HG02852 (cell line): ENCODE measurements around the gene OCEL1.

Experiments used
- ATAC-seq: cut with Tn5 transposase; IDR thresholded peaks from one replicate; pipeline ENCODE4 v1.9.1; 2021; ENCODE audit warnings: mild to moderate bottlenecking, moderate library complexity; ENCODE audit not compliant: unreplicated experiment

OCEL1 gene

DNA sequence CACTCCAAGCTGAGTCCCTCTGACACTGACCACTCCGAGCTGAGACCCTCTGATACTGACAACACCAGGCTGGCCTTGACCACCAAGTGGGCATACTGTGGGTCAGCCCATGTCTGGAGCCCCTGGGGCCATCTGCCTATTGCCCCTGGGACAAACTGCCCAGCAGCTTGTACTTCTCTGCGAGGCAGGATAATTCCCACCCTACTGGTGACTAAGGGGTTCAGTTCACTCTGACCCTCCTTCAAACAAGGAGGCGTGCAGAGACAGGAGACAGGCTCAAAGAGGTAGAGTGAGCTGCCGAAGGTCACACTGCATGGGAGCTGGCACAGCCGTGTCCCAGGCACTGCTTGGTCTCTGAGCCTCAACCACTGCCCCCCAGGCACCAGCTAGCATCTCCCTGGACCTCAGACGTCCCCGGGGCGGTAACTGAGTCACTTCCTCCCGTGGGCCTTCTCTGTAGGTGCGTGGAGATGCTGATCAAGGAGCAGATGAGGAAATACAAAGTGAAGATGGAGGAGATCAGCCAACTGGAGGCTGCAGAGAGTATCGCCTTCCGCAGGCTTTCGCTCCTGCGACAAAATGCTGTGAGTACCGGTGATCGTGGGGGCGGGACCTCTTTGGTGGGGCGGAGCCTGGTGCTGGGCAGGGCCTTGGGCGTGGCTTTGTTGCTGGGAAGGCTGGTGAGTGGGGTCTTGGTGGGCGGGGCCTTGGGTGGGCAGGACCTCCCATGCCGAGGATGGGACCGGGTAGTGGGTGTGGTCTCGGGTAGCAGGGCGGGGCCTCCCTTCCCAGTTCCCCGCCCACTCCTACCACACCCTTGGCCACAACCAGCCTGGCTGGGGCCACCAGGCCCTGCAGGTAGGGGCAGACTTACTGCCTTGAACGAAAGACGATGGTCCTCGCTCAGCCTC lies 16.6 kb upstream of the OCEL1 start:
- ATAC-seq = no peak

DNA sequence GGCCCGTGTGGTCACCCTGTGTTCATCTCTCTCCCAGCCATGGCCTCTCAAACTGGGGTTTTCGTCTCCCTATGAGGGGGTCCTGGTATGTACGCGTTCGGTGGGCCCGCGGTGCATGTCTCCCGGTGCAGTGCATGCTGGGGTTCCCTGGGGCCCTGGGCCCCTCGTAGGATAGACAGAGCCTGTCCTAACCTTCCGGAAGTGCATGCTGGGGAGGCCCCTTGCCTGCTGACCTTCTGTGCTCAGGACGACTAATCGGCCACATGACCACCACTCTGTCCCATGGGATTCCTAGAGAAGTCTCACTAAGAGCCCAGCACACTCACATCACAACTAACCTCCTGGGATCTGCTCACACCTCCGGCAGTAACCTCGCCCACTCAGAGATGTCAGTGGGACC lies 15.7 kb upstream of the OCEL1 start:
- ATAC-seq = no peak

DNA sequence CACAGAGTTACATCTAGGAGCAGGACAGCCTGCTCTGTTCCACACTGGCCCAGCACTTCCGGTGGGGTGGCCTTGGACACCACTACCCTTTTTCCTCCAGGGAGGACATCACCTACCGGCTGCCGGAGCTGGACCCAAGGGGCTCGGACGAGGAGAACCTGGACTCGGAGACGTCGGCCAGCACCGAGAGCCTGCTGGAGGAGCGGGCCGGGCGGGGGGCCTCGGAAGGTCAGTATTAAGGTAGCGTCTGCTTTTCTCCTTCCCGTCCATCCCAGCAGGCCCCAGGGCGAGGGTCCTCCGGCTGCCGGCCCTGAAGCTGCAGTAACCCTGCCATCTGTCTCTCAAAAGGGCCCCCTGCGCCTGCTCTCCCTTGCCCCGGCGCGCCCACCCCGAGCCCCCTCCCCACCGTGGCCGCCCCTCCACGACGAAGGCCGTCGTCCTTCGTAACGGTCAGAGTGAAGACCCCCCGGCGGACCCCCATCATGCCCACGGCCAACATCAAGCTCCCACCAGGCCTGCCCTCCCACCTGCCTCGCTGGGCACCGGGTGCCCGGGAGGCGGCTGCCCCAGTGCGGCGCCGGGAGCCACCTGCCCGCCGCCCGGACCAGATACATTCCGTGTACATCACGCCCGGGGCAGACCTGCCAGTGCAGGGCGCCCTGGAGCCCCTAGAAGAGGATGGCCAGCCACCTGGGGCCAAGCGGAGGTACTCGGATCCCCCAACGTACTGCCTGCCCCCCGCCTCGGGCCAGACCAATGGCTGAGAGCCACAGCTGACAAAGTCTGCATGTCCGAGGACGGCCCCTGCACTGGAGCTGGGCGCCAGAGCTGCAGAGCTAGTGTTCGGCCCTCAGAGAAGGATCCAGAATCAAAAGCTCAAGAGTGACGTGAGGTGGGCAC lies 14.2 kb upstream of the OCEL1 start:
- no peak for ATAC-seq

DNA sequence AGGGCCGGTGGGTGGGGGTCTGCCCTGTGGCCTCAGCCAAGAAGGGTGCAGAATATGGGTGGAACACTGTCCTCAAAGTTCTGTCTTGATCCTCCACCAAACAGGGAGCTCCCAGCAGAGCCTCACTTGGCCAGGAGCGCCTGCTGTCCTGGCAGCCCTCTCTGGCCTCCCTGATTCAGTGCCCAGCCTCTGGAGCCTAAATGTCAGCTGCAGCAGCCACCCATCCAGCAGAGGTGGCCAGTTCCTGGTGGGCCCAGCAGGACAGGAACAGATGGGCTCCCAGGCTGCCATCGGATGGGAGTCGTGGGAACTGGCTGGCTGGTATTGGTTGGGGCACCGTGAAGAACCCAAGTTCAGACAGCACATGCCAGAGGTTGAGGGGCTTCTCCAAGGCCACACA lies 12.7 kb upstream of the OCEL1 start:
- no peak for ATAC-seq

DNA sequence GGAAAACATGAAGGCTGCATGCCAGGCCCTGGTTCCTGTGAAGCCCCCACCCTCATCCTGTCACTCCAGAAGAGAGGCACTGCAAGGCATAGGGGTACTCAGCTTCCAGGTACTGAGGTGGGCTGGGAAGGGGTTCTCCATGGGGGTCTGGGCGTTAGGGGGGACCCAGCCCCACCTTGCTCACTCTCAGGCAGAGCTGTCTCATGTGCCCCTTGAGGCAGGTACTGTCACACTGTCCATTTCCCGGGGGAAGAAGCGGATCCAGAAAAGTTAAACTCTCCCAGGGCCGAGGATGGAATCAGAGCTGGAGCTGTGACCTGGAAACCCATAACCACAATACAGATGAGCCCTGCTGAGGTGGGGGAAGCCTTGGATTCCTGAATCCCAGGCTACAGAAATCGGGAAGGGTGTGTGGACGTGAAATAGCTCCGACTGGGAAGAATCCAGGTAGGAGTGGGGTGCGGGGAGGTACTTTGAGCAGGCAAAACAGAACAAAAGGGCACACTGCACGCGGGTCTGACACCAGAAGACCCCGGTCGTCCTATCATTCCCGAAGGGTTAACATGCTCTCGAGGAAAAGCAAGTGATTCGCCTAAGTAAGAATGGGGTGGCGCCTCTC lies 11.4 kb upstream of the OCEL1 start:
- ATAC-seq = no peak

DNA sequence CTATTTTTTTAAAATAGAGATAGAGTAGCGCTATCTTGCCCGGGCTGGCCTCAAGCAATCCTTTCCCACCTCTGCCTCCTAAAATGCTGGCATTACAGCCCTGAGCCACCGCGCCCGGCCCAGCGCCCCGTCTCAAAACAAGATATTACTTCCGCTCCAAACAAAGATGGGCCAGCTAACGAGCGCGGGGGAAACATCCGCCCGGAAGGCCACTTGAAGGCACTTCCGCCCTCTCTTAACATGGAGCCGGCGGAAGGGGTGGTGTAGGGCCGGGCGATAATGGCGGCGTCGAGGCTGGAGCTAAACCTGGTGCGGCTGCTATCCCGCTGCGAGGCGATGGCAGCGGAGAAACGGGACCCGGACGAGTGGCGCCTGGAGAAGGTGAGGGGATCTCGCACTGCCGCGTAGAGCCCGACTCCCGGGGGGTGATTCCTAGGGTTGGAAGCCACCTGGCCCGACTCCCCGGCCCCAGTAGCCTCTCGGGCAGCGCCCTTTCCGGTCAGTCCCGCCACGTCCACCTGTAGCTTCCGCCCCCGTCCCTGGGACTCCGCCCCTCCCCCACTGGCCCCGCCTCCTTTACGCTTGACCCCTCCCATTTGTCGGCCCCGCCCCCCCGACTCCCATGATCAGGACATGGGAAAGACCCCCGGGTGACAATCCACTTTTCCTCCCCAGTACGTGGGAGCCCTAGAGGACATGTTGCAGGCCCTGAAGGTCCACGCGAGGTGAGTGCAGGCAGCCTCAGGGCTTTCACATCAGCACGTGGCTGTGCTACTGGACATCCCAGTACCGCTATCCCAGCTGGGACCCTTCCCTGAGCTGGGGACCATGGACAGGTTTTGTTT lies 10.7 kb upstream of the OCEL1 start, which contains the start of gene USE1:
TSS of gene USE1 (plus strand) at position 231 of the 845 bp plus-strand sequence. CDS start at position 280, 49 bp downstream.
- ATAC-seq = peak; percentile 89

DNA sequence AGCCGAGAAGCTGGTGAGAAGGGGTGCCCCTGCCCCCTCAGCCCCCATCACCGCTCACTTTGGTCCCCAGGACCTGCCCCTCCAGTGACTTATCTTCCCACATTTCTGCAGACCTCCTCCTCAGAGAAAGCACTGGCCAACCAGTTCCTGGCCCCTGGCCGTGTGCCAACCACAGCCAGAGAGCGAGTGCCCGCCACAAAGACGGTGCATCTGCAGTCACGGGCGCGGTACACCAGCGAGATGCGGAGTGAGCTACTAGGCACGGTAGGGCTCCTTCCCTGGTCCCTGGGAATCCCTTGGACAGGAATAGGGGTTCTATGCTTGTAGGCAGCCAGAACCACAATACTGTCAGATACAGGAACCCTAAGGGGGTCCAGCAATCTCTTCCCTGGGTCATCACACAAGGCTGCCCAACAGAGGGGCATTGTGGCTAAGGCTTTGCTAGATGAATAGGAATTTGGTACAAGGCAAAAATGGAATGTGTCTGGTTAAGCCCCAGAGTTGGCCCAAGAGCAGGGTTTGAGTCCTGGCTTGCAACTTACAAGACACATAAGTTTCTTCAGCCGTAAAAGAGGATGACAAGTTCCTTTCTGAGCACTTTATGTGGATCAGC lies 9.9 kb upstream of the OCEL1 start:
- no peak for ATAC-seq

DNA sequence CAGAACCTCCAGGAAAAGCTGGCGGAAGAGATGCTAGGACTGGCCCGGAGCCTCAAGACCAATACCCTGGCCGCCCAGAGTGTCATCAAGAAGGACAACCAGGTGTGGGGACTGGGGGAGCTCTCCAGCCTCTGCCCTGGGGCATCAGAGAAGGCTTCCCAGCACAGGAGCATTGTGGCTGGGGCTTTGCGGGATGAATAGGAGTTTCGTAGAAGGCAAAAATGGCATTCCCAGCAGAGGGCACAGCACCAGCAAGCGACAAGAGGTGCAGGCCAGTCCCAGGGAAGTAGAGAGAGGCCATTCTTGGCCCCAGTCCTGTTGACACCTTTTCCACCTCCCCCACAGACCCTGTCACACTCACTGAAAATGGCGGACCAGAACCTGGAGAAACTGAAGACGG lies 6.7 kb upstream of the OCEL1 start:
- no peak for ATAC-seq

DNA sequence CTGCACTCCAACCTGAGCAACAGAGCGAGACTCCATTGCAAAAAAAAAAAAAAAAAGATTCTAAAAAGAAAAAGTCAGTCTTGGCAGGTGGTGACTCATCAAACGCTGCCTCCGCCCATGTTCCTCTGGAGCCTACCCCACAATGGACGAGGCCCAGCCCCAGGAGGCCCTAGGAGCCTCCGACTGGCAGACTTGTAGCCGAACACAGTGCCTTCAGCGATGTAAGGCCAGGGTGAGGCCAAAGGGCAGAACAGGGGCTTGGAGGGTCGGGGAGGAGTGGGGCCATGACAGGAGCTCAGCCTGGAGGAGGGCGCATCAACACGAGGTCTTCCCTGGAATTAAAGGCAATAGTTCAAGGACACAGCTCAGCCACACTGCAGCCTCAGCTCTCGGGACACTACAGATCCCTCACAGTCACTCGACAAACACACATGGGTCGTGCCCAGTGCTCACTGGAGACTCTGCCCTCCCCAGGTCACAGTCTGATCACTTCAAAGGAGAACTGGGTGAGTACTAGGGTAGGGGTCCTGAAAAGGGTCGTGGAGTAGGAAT lies 5.7 kb upstream of the OCEL1 start:
- no peak for ATAC-seq

DNA sequence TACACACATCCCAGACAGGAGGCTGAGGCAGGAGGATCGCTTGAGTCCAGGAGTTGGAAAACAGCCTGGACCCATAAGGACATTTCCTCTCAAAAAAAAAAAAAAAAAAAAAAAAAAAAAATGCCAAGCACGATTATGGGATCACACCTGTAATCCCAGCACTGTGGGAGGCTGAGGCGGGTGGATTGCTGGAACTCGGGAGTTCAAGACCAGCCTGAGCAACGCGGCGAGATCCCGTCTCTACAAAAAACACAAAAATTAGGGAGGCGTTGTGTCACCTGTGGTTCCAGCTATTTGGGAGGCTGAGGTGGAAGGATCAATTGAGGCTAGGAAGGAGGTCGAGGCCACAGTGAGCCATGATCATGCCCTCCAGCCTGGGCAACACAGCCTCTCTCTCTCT lies 973 bp upstream of the OCEL1 start:
- no peak for ATAC-seq

DNA sequence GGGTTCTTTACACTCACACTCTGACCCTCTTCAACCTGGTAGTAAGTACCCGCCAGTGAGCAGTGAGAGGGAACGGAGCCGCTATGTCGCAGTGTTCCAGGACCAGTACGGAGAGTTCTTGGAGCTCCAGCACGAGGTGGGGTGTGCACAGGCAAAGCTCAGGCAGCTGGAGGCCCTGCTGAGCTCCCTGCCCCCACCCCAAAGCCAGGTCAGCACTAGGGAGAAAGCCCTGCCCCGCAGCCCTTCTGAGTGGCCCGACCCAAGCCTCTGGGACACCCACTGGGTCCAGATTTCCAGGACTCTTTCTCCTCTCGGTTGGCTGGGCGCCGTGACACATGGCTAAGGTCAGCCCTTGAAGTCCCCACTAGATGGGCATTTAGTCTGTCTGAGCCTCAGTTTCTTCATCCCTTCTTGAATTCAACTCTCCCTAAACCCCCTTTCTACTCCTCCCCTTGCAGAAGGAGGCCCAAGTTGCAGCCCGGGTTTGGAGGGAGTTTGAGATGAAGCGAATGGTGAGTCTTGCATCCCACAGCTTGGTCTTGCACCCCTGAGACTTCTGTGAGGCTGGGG lies 1.9 kb downstream of the OCEL1 start:
- ATAC-seq = no peak

DNA sequence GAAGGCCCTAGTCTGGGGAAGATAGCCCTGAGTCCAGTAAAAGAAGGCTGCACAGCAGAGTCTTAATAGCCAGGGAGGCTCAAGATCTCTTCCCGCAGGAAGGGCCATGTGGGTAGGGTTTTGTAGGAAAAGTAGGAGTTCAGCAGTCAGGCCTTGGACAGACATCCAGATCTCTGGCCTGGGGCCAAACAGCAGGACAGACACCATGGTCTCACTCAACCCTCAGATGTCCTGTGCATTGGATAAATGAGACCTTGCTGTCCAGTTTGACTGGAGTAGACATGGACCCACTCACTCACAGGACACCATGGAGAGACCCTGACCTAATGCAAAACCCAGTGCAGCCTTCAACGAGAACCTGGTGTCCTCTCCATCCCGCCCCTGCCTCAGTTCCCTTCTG lies 3.9 kb downstream of the OCEL1 start:
- ATAC-seq = no peak

DNA sequence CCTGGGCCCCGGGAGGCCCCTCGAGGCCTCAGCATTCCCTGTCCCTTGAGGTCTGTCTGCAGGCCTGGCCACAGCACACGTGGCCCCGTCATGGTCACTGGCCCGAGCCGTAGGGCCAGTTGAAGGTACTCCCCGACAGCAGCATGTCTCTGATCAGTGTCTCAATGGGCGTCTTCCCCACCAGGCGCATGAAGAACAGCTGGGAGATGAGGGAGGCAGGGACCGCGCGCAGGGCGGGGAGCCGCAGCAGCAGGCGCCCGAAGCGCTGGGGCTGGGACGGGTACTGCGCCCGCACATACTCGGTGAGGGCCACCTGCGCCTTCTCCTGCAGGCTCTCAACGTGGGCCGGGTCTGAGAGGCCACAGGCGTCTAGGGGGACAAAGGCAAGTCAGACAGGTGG lies 6.2 kb downstream of the OCEL1 start:
- ATAC-seq = no peak

DNA sequence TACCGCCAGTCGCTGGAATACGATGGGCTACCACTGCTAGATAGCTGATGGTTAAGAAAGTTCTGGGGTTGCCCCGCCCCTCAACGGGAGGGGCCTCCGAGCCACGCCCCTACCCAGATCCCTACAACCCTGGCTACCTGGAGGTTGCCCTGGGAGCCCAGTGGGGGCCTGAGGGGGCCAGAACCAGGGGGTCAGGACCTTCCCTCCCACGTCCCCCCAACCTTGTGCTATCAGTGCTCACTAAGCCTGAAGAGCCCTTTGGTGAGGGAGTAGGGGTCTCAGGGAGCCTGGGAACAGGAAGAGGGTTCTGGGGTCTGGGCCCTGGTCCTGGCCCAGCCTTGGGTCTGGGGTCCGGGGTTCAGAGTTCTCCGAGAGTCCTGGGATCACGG lies 8.9 kb downstream of the OCEL1 start:
- peak; percentile 50 for ATAC-seq

DNA sequence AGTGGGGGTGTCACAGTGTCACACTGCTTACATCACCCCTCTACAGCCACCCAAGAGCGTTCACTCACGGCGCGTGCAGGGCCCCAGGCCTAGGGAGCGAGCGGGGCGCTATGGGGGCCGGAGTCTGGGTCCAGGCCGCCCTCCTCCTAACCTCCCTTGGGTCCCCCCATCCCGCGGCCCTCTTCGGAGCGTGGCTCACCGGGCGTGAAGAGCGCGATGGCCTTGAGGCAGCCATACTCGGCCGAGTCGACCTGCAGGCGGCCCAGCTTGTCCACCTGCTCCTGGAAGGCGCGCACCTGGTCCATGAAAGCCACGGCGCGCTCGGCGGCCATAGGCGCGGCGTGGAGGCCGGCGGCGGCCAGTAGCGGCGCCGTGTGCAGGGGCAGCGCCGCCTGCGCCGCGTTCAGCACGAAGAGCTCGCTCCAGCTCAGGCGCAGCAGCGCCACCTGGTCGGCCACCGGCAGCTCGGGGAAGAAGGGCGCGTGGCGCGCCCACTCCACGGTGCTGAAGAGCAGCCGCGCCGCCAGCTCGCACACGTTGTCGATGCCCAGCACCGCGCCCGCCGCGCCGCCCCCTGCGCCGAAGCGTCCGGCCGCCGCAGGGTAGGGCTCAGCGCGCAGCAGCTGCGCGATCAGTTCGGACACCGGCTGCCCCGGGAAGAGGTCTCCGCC lies 9.4 kb downstream of the OCEL1 start:
- peak; percentile 70 for ATAC-seq

DNA sequence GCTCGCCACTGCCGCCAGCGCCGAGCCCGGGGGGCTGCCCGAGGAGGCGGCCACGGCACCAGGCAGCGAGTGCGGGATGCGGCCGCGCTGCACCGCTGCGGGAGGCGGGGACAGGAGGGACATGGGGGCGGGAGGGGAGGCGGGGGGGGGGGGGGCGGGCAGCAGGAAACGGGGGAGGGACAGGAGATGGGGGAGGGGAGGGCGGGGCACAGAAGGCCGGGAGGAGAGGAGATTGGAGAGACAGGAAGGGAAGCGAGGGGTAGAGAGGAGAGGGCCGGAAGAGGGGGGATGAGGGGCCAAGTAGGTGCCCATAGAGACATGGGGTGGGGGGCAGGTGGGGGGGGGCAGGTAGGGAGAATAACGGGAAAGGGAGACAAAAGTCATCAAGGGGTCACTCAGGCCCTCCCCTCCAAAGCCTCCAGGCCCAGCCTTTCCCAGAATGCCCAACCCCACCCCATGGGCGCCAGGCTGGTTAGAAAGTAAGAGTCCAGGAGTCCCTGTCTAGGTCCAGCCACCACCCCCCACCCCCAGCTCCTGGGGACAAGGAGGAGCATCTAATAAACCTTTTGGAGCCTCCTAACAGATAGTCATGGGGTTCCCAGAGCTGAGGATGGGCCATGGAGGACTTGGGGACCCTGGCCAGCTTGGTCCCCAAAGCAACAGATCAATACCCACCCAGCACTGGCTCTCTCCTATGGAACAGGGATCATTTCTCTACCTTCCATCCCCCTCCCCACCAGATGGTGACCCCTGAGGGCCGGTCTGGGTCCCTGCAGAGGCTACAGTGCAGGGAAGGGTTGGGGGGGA lies 10.1 kb downstream of the OCEL1 start:
- peak; percentile 23 for ATAC-seq

DNA sequence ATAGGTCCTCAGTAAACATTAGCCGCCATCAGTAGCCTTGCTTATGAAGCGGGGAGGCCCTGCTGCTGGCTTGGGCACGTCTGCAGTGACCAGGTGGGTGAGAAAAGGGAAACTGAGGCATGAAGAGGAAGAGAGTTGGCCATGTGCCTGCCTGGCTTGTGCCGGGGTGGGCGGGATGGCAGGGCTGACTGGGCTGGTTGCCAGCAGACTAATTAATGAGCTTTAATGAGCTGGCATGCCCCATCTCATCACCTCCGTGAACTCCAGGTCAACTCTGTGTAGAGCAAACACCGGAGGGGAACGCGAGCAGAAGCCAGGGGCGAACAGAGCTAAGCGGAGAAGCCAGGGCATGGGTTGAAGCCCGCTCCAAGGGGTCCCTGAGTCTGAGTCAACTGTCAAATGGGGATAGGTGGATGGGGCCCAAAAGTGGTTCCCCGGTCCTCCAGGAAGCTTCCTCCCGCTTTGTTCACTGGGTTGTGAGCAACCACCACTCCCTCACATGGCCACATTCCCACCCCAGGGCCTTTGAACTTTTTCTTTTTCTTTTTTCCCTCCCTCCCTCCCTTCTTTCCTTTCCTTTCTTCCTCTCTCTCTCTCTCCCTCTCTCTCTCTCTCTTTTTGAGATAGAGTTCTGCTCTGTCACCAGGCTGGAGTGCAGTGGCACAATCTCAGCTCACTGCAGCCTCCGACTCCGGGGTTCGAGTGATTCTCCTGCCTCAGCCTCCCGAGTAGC lies 11.0 kb downstream of the OCEL1 start:
- no peak for ATAC-seq
